KOPT-K1 (cell line): Measurements from ENCODE around the gene SOX1.

Source experiments
- H3K27ac ChIP-seq: fragments of 200-600 bp; sonication (generic); 2 replicates; pipeline ENCODE4 v1.5.1; 2016; ENCODE audit warnings: antibody characterized with exemption, mild to moderate bottlenecking, low read depth, low read length; ENCODE audit not compliant: poor library complexity, severe bottlenecking
- H3K36me3 ChIP-seq: fragments of 200-600 bp; sonication (generic); 2 replicates; pipeline ENCODE4 v1.5.1; 2017; ENCODE audit warnings: antibody characterized with exemption, mild to moderate bottlenecking, low read length, moderate library complexity; ENCODE audit not compliant: insufficient read depth
- H3K9me3 ChIP-seq: fragments of 200-600 bp; sonication (generic); 2 replicates; pipeline ENCODE4 v1.5.1; 2017; ENCODE audit warnings: antibody characterized with exemption, low read length, mild to moderate bottlenecking; ENCODE audit not compliant: insufficient read depth, poor library complexity, severe bottlenecking

The SOX1 gene

DNA sequence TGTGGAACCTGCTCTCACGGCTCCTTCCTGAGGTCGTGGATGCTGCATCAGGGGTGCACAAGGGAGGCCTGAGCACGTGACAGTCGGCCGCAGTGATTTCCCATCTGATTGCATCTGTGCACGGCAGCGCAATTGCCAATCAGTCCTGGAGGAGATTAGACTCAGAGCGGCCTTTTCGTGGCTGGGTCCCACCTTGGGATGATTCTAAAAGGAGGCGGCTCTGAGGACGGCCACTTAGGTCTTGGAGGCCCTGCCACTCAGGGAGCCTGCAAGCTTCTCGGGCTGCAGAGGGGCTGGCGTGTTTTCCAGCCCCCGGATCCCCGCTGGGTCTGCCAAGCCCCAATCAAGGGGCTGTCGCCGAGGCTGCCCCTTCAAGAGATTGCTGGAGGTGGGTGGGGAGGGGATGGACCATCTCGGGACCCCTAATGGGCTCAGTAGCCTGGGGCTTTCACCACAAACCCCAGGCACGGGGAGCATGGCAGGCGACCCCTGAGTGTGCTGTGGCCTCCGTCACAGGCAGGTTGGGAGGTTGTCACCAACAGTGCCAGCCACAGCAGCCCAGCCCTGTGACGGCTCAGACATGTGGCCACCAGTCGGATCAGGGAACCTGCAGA is 51.6 kb downstream of the SOX1 start:
- no peaks in the 10 kb centered on the region for H3K36me3 ChIP-seq
- H3K9me3 ChIP-seq, result no peaks in the 10 kb centered on the region
- no peak overlapping the region for H3K27ac ChIP-seq

DNA sequence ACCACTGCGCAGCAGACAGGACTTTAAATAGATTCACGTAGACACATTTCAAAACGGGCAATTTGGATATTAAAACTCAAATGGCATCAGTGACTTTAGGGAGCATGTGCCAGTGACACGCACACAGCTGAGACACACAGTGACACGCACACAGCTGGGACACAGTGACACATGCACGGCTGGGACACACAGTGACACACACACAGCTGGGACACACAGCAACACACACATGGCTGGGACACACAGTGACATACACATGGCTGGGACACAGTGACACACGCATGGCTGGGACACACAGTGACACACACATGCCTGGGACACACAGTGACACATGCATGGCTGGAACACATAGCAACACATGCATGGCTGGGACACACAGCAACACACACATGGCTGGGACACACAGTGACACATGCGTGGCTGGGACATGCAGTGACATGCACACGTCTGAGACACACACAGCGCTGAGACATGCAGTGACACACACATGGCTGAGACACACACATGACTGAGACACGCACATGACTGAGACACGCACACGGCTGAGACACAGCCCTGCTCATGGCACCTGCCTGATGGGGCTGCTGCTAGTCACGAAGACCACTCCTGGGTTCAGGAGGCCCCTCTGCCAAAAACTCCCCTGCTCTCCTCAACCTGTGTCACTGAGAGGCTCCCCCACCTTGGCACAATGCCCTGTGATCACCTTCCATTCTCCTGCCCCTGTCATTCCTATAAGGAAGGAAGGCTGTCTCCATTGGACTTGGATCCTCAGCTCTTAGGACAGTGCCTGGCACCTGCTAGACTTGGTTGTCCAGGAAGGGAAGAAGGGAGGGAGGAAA is 52.5 kb downstream of the SOX1 start:
- H3K9me3 ChIP-seq, result no peaks in the 10 kb centered on the region
- H3K36me3 ChIP-seq, result no peaks in the 10 kb centered on the region
- H3K27ac ChIP-seq, result no peak overlapping the region

DNA sequence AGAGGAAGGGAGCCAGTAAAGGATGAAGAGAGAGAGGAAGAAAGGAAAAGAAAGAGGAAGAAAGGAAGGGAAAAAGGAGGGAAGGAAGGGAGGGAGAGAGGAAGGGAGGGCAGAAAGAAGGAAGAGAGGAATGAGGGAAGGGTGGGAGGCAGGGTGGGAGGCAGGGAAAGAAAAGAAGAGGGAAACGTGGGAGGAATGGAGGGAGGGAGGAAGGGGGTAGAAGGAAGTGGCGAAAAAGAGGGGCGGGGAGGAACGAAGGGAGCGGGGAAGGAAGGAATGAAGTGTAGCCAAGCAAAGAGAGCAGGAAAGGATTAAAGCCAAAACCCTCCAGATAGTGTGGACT is 53.1 kb downstream of the SOX1 start:
- Histone ChIP-seq H3K27ac (no peak overlapping the region), H3K36me3 (no peaks in the 10 kb centered on the region), H3K9me3 (no peaks in the 10 kb centered on the region)
